HG02852 (cell line): Measurements from ENCODE around the gene EML1.

Experiments
- ATAC-seq: cut with Tn5 transposase; IDR thresholded peaks from one replicate; pipeline ENCODE4 v1.9.1; 2021; ENCODE audit warnings: mild to moderate bottlenecking, moderate library complexity; ENCODE audit not compliant: unreplicated experiment

EML1 gene

DNA sequence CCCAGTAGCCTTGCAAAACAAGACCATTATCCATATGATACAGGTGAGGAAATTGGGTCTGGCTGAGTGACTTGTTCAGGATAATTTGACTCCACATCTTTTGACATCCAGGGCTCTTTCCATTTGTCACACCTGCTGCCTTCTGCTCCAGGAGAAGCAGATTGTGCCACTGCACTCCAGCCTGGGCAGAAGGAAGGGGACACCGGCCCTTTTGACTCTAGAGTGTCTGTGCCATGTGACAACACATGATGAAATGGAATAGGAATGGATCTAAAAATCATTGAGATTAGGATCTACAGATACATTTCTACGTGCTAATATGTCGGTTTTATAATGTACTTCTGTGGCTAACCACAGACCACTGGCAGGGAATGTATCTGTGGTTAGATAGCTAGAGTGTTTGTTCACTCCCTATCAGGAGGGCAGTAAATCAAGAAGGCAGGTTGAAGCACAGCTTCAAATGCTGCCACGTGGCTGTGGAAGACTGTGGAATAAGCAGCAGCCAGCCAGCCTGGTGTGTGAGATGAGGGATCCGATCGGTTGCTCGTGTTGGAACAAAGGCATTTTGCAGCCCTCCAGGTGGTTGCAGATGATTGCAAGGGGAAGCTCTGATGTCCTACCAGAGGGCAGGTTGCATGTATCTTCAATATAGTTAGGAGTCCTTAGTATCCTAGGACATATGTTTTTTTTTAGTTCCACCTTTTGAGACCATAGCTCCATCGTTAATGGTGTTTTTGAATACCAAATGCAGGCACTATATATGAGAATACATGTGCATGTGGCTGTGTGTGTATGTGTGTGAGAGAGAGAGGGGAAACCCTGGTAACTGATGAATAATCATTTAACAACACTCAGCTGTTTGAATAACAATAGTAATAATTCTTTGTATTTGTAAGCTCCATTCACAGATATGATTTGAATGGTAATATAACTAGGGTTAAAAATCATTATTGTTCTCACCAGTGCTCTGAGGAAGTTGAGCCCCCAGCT, 28.6 kb downstream of the EML1 start:
- ATAC-seq, result no peak

DNA sequence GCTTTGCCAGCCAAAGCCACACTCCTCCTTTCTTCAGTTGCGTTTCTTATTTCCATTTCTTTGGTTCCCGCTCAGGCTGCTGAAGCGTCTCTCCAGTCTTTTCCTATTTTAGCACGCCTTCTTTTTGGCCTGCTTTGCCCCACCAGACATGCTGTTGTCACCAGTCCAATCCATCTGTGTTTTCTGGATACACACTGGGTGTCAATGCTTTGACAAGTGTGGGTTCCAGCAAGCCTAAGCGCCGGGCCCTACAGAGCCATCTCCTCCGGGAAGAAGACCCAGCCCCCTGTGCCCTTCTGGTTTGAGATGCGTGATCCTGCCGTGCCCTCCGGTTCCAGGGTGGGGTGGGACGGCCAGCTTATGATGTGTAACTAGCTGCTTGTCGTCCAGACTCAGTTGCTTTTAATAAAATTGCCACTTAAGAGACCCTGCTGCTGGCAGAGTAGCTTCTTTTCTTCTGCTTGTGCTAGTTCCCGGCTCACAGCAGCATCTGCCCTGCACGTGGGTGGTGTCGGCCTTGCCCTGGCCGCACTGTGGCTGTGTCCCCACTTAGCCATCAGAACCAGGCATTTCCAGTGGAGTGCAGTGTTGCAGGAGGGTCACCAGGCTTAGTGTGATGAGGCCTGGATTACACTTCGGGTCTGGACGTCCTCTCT, 29.7 kb downstream of the EML1 start:
- ATAC-seq, result no peak

DNA sequence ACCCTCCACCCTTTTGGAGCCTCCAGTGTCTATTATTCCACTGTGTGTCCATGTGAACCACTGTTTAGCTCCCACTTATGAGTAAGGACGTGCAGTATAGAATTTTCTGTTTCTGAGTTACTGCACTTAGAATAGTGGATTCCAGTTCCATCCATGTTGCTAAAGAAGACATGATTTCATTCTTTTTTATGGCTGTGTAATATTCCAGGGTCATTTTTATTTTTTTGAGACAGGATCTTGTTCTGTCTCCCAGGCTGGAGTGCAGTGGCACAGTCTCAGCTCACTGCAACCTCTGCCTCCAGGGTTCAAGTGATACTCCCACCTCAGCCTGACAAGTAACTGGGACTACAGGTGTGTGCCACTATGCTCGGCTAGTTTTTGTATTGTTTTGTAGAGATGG, 31.6 kb downstream of the EML1 start:
- no peak for ATAC-seq

DNA sequence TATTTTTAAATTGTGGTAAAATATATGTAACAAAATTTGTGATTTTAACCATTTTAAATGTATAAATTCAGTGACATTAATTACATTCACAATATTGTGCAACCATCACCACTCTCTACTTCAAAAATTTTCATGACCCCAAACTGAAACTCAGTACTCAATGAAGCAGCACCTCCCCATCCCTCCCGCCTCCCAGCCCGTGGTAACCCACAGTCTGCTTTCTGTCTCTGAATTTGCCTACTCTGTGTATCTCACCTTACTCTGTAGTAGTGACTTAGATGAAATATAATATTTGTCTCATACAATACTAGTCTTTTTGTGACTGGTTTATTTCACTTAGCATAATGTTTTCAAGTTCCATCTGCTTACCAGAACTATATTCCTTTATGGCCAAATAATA, 36.2 kb downstream of the EML1 start:
- no peak for ATAC-seq

DNA sequence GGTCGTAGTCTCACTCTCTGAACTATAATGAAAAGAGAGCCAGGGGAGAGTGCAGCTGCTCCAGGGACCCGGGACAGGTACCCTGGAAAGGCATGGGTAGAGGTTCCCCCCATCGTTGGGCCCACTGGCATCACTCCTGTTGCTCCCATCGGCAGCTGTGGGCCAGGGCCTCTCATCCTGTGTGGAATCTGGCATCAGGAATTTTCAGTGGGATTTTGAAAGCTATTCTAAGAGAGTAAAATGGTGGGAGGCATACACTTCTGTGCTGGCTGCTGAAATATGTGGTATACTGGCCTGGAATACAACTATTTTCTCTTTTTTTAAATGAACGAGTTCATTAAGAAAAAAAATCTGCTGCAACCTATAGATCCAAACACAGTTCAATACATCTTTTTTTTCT, 38.1 kb downstream of the EML1 start:
- ATAC-seq, result no peak

DNA sequence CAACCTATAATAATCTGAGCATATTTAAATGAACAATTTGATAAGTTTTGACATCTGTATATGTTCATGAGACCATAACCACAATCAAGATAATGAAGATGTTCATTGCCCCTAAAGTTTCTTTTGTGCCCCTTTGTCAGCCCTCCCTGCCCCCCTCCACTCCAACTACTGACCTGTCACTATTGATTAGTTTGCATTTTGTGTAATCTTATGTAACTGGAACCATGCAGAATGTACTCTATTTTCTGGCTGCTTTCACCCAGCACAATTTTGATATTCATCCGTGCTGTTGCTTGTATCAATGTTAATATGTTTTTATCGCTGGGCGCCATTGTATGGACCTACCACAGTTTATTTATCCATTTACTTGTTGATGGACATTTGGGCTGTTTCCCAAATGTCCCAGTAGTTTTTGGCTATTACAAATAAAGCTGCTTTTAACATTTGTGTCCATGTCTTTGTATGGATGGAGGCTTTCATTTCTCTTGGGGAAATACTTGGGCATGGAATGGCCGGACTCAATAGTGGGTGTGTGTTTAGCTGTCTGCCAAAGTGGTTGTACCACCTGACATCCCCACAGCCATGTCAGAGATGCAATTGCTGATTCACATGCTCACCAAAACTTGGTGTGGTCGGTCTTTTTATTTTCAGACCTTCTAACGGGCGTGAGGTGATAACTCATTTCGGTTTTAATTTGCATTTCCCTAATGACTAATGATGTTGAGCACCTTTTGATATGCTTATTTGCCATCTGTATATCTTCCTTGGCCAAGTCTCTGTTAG, 38.9 kb downstream of the EML1 start:
- ATAC-seq, result no peak

DNA sequence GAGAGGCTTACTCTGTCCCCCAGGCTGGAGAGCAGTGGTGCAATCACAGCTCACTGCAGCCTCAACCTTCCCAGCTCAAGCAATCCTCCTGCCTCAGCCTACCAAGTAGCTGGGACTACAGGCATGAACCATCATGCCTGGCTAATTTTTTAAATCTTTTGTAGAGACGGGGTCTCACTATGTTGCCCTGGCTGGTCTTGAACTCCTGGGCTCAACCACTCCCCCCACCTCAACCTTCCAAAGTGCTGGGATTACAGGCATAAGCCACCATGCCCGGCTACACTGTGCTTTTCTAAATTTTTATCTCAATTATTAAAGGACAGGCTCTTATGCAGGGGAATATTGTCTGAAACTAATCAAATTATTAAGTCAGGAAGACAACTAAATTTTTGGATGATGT, 44.6 kb downstream of the EML1 start:
- ATAC-seq, result no peak

DNA sequence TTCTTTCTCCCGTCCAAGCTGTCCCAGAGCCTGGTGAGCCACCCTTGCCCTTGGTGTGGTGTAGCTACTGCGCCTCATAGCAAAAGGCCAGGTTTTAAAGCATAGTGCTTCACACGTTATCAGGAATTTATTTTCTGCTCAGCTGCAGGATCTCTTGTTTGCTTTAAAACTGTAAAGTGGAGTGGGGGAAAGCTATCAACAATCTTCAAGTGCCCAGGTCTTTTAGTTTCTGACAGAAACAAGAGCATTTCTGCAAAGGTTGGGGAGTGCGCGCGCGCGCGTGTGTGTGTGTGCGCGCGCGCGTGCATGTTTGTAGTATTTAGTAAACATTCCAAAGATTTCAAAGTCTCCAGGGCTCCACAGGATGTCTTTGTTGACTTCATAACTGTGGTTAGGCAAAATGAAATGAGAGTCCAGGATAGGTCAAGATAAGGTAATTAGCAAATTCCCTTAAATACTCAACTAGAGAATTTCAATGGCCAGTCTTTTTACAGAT, 45.5 kb downstream of the EML1 start:
- no peak for ATAC-seq

DNA sequence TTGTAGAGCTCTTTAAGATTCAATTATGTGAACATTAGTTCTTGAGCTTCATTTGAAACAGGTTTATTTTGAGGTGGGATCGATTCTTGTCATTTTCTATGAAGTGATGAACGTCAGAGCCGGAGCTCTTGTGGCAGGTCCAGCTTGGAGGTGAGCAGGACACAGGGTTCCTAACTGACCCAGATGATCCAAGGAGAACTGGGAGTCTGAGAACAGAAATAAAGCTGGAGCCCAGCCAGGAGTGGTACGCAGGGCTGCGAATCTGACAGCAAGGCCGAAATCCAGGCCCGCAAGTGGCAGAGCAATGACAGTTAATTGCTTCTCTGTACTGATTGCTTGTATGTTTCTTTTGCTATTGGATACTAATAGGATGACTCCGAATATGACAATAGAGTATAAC, 46.5 kb downstream of the EML1 start:
- ATAC-seq, result no peak

DNA sequence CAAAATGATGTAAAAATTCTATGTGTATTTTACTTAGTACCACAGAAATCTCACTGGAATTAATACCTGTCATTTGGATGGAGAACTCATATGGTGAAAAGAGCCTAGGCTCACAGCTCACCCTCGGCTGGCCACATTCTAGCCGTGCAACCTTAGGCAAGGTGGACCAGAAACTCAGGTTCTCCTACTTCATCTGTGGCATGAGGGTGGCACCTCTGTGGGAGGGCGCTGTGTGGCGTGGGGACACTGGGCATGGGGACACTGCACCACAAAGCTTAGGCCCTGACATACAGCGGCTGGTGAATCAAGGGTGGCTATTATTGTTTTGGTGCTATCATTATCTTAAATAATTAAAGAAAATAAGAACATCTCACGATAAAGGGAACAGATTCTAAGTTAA, 47.1 kb downstream of the EML1 start:
- ATAC-seq, result no peak

DNA sequence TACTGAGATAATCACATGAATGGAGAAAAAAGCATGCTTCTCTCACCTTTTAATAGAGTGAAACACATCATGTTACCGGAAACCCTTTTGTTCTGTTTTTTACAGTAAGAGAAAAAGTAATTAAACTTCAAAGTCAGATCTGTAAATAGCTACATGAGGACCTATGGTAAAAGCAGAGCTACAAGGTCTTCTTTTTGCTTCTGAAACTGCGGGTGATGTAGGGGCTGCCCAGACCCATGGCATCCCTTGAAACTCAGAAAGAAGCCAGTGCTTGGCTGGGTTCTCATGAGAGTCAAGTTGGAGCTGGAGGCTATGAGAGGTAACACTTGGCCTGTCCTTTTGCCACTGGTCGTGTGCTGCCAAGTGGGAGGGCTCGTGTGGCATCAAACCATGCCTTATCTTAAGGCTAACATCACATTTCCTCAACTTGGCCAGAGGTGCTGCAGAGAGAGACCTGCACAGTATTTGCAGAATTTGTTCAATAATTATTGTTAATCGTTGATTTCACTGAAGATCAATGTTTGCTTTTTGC, 47.6 kb downstream of the EML1 start:
- ATAC-seq, result no peak

DNA sequence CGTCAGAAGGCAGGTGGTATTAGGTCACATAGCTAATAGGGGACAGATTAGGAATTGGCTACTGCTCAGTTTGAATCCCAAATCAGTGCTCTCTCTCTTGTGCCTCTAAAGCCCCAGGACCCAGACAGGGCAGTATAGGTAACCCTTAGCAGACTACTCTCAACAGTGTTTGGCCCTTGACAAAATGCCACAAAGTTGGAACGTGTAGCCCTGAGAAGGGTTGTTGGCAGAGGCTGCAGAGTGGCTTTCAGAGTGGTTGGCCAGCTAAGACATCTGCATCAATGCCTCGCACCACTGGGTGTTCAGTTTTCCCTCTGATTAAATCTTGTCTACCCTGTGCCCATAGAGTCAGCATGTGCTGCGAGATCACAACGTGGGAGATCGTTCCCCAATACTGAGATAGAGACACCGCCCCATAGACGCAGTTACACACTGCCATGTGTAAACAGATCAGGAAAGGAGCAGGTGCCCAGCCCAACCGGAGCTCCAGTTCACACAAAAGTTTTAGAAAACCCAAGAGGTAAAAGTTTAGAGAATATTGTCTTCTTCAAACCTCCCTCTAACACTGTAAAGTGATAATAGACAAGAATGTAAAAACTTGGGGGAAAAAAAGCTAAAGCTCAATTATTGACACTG, 48.3 kb downstream of the EML1 start:
- ATAC-seq, result no peak

DNA sequence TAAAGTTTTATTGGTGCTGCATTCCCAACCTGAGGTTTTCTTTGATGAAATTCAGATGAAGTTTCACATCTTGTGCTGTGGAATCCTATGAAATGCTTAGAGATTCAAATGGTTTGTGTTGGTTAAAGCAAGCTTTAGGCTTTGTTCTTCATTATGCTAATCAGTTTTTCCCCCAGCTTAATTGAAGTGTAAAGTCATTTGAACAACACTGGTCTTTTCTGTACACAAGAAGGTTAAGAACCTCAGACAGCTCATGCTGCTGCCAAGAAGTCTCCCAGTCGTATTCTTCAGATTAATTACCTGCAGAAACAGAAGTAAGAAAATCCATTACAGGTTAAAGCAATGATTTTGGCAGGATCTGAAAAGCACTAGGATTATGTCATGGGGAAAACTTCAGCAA, 48.9 kb downstream of the EML1 start:
- no peak for ATAC-seq

DNA sequence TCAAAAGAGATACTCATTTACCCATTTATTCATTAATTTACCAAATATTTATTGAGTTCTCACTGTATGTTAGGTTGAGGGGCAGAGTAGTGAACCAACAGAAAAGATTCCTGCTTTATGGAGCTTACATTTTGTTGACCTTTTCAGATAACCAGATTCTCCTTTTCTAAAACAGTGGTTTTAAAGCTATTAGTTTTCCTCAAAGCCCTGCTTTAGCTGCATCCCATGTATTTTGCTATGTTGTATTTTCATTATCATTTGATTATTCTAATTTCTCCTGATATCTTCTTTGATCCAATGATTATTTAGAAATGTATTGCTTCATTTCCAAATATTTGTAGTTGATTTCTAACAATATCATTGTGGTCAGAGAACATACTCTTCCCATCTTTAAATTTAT, 53.6 kb downstream of the EML1 start:
- no peak for ATAC-seq

DNA sequence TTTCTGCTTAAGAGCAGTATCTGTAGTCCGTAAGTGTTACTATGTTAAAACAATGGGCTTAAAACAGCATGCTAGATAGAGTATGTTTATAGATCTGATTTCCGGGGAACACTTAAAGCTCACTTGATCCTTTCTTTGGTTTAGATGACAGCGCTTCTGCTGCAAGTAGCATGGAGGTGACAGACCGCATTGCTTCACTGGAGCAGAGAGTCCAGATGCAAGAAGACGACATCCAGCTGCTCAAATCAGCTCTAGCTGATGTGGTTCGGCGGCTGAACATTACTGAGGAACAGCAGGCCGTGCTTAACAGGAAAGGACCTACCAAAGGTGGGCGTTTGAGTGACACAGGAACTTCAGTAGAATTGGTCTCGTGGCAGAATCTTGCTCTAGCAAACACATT, 57.5 kb downstream of the EML1 start:
- ATAC-seq, result no peak

DNA sequence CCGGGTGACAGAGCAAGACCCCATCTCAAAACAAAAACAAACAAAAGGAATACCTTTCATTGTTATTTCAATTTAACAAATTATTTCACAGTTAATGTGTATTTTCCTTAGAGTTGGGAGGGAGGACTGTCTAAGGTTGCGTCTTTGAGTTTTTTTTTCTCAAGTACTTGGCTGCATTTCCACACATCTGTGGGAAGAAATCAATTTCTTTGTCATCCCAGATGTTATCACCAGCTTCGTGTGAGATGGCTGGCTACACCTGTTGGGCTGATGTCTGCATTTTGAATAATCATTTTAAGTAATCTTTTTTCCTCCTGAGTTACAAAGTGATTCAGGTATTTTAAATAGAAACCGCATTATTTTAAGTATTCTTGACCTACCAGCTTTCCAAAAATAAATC, 59.4 kb downstream of the EML1 start:
- ATAC-seq, result no peak

DNA sequence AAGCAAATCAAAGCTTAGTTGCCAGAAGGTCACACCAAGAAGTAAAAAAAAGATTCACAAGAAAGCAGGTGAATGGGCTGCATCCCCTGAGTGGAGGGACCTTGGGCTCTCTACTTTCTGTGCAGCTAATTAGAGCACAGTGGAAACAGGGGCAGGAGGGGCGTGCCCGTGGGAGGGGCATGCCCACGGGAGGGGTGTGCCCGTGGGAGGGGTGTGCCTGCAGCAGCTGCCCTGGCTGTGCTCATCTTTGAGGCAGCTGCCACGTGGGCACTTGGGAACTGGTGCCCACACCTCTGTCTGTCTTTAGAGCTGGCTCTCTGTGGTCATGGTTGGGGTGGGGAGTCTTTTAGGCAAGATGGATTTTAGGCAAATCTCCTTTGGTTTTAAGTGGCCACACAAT, 60.0 kb downstream of the EML1 start:
- ATAC-seq, result no peak

DNA sequence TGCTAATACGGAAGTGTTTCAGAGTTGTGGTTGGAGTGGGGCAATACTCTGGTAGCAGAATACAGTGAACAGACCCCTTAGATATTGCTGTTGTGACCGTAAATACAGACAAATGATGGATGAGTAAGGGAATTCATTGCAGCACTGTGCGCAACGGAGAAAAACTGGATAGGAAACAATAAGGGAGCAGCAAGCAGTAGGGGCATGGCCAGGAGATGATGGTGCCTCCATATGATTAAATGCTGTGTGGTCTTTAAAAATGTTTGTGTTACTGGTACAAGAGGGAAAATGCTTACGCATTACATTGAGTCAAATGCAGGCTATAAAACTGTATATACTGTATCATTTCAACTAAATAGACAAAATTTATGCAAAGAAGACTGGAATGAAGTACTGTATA, 61.6 kb downstream of the EML1 start:
- no peak for ATAC-seq

DNA sequence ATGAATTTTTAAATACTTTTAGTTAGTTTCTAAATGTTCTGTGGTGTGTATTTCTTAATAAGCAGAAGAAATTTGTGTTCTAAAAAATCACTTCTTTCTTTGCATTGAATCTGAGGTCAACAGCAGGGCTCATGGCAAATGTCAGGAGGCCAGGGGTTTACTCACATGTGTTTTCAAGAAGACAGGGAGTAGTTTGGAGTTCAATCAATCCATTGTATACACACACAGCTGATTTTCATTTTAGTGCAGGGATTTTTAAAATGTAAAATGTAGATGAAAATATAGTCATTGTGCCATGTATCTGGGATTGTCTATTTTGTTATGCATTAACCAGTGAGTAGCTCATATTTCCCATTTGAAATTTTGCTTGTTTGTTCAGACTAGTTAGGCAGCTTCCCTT, 62.1 kb downstream of the EML1 start:
- ATAC-seq, result no peak

DNA sequence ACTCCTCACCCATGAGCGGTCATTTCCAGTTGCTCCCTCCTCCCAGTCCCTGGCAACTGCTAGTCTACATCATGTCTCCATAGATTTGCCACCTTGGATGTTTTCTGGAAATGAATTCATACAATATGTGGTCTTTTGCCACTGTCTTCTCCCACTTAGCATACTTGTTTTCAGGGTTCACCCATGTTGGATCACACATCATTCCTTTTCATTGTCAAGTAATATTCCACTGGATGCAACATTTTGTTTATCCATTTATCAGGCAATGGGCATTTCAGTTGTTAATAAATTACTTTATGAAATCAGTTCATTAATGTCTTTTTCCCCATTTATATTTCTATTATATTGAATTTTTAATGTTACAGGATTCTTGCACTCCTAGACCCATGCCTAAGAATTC, 64.3 kb downstream of the EML1 start:
- ATAC-seq, result no peak

DNA sequence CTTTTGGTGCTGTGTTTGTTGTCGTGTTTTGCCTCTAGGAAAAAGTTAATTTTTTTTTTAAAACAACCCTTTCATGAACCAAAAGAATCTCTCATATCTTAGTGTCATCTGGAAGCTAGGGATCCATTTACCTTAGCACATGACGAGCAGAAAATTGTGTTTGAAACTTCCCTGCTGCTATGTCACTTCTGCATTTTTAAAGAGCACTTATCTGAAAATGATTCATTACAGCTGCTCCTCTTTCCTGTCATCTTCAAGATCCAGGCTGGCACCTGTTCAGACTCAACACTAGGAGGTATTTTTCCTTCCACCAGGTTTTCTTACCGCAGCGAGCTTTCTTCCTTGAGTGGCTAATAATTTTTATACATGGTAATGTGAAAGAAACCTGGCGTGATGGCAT, 67.0 kb downstream of the EML1 start:
- ATAC-seq, result no peak
